Stimulated activated CD4-positive, alpha-beta T cell treated with anti-CD3 and anti-CD28 coated beads, TNF-alpha, amount 100 ng/mL, for 24 hours (primary cell): ENCODE measurements around the gene SCFD2.
"Not testable (repeated sequence)": the region's sequence is repeated elsewhere in the genome, so short reads cannot be mapped to it uniquely, and the experiment has no call there.

Experiments used
- DNase-seq, 3 experiments: peaks; one replicate each; pipeline ENCODE4 v3.0.0-alpha.2; 2020; ENCODE audit warnings: low read depth in 3 of 3

SCFD2 gene

GRCh38 chr4:52853351-52853750, 512.5 kb downstream of the SCFD2 start:
- no peak for DNase-seq

DNA sequence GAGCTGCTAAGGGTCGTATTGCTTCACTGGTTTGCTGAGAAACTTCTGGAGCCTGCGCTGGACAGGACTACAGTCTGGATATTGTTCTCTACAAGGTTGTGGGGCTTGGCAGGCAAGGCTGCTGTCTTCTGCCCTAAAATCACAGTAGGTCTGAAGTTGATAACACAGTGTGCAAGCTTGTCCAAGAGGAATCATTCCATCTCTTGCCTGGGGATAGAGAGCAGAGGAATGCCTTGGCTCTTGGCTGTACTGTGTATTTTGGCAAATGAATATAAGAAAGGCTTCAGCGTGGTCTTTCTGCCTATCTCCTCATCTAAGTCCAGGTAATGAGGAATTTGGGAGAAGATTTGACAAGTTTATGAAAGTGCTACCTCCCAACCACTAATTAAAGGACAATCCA, 513.1 kb downstream of the SCFD2 start:
- DNase-seq, result no peak

GRCh38 chr4:52852041-52852440, 513.8 kb downstream of the SCFD2 start:
- no peak for DNase-seq

- DNase-seq, result no peak
These were observed 515.3 kb downstream of the SCFD2 start for GRCh38 chr4:52850406-52851124.

- no peak for DNase-seq
These were observed 517.6 kb downstream of the SCFD2 start for GRCh38 chr4:52848254-52848653.

DNA sequence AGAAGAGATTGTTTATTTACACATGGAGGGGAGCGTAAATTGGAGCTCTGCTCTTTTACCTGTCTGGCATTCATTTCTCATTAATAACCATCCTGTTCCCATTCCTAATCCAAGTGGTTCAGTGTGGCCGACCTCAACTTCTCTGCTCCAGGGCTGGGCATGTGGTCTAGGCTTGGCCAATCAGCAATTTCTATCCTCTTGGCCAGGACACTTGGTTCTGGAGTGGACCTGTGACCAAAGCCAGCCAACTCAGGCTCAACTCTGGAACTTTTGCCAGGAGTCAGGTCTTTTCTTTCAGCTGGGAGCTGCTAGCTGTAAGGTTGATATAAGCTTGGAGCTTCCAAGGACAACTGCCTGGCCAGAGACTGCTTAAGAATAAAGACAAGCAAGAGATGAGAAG, 519.4 kb downstream of the SCFD2 start:
- DNase-seq, result no peak

- no peak for DNase-seq
These were observed 521.3 kb downstream of the SCFD2 start for GRCh38 chr4:52844596-52844995.

DNA sequence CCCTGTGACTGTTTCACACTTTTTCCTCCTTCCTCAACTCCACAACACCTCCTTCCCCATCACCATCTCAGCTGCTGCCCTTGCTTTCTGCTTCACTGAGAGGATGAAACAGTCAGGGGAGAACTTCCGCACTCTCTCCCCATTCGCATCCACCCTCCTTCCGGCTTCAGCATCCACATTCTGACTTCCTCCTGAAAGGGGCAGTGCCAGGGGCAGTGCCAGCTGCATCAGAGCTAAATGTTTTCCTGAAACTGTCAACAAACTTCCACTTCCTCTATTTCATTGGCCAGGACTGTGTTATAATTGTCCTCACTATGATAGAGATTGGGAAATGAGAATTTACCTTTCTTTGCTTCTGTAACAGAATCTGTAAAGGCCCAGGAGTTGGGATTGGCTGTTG, 521.9 kb downstream of the SCFD2 start:
- DNase-seq, result no peak

DNA sequence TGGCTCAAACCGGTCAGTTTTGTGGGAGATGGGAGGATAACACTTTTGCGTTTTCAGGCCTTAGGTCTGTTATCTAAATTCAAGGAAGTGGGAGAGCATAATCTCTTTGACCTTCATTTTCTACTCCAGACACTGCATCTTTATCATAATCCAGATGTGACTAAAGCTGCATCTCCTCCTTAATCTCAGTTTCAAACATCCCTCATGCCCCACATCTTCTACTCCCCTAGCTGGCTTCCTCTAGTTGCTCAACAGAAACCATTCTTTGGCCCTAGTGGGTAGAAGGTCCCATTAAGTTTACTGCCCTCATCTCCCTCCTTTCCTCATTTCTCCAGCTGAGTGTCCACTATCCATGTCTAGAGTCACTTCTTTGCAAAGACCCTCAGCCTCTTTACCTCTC, 522.5 kb downstream of the SCFD2 start:
- DNase-seq, result no peak

GRCh38 chr4:52842792-52843191, 523.1 kb downstream of the SCFD2 start:
- DNase-seq, result no peak

GRCh38 chr4:52841682-52842456, 524.0 kb downstream of the SCFD2 start:
- DNase-seq, result no peak

- DNase-seq, result no peak
These were observed 525.1 kb downstream of the SCFD2 start for GRCh38 chr4:52840531-52841370.

DNA sequence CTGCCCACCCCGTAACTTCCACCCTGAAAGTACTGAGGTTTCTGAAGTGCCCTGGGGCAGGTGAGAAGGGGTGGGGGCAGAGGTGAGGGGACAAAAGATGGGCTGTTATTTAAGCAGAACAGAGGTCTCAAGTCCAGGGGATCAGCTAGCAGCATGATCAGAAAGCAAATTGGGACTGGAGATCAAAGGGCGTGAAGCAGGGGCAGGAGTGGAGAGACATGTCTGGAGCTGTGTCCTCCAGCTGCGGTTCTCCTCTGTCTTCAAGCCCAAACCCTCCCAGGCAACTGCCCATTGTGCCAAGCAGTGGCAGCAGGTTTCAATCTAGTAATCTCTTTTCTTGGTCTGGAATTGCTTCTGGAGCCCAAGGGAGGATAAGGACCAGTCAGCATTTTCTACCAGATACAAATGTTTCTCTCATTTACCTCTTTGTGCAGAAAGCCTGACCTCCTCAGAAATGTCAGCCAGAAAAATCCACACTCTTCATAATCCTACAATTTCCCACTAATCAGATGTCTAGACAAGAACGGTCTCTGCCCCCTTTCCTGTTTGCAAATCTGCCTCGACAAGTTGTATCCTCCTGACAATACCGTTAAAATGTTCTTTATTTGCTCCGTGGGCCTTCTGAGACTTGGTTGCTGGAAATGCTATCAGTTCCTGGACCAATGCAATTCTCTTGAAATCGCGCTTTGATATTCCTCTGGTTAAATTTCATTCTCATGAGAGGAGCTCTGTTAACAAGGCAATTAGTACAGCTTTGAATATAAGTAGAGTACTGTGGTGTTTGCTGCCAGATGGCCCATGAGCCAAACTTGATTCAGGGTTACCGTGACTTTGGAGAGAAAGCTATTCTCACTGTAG, 526.9 kb downstream of the SCFD2 start:
- no peak for DNase-seq

GRCh38 chr4:52837716-52838558, 527.9 kb downstream of the SCFD2 start:
- no peak for DNase-seq

GRCh38 chr4:52836678-52837077, 529.2 kb downstream of the SCFD2 start:
- DNase-seq, result no peak

DNA sequence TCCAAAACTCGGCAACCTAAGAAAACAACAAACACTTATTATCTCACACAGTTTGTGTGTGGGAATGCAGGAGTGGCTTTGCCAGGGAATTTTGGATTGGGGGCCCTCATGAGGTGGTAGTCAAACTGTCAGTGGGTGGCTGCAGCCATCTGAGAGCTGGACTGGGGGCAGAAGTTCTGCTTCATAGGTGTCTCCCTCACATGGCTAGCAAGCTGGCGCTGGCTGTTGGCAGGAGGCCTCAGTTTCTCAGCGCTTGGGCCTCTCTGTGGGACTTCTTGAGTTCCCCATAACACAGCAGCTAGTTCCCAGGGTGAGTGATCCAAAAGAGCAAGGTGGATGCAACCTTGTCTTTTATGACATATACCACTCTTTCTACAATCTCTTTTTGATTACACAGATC, 529.7 kb downstream of the SCFD2 start:
- no peak for DNase-seq

- not testable (repeated sequence) for DNase-seq
These were observed 531.0 kb downstream of the SCFD2 start for GRCh38 chr4:52834641-52835456.

GRCh38 chr4:52833941-52834525, 531.8 kb downstream of the SCFD2 start:
- DNase-seq, result no peak

DNA sequence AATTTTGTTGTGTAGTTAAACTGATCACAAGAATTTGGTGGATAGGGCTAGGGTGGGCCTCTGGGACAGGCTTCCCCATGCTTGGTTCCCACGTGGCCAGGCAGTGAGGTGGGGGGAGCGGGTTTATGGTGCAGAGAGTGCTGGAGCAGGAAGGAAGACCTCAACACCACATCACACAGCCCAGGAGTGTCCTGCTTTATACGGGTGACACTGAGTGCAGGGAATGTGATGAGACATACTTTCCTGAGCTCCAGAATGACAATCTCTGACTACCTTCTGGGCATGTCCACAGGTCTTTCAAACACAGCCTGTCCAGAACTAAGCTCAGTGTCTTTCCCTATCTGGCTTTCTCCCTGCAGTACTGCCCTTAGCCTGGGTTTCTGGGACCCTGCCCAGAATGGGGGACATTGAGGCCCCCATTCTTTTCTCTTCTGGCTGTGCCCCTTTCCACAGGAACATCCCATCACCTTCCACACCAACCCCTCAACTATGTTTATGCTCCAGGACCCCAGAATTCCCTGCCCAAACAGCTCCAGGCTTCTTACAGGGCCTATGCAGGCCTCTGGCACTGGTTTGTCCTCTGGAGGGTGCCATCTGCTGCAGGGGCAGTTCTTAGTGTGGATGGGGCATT, 540.3 kb downstream of the SCFD2 start:
- no peak for DNase-seq
